Neural cell (in vitro differentiated cells): Measurements from ENCODE around the gene HDLBP. TPM values are rescaled to one million over a fixed set of nuclear protein-coding genes. Genes with fewer than 3 reads are reported as not detected.

Source experiments
- H2AFZ ChIP-seq: fragments of 200-600, 300-800 bp; sonication (generic), shearing (Covaris generic); 2 replicates; pipeline ENCODE4 v1.6.0; 2014; ENCODE audit warnings: low read depth, mild to moderate bottlenecking, antibody characterized with exemption, low read length, moderate library complexity
- H3F3A ChIP-seq: fragments of 200-600 bp; shearing (Covaris generic); 2 replicates; pipeline ENCODE4 v1.6.1; 2016; ENCODE audit warnings: mild to moderate bottlenecking, moderate library complexity, mixed read lengths, antibody characterized with exemption, low read length; ENCODE audit not compliant: insufficient read depth, poor library complexity, severe bottlenecking
- H3K27ac ChIP-seq: fragments of 200-600, 300-800 bp; sonication (generic), shearing (Covaris generic); 2 replicates; pipeline ENCODE4 v1.5.1; 2014; ENCODE audit warnings: mild to moderate bottlenecking, low read length, moderate library complexity
- H3K27me3 ChIP-seq: fragments of 300-800, 200-600 bp; sonication (generic), shearing (Covaris generic); 2 replicates; pipeline ENCODE4 v1.6.0; 2014; ENCODE audit warnings: mild to moderate bottlenecking, low read depth, low read length, moderate library complexity; ENCODE audit not compliant: insufficient read depth
- H3K36me3 ChIP-seq: fragments of 300-800, 200-600 bp; sonication (generic), shearing (Covaris generic); 2 replicates; pipeline ENCODE4 v1.5.1; 2014; ENCODE audit warnings: mild to moderate bottlenecking, antibody characterized with exemption, low read length, moderate library complexity; ENCODE audit not compliant: insufficient read depth
- H3K4me2 ChIP-seq: fragments of 300-800, 200-600 bp; sonication (generic), shearing (Covaris generic); 2 replicates; pipeline ENCODE4 v1.6.0; 2014; ENCODE audit warnings: mild to moderate bottlenecking, low read length
- H3K4me3 ChIP-seq: fragments of 300-800, 200-600 bp; sonication (generic), shearing (Covaris generic); 2 replicates; pipeline ENCODE4 v1.5.1; 2014; ENCODE audit warnings: mild to moderate bottlenecking, low read length, moderate library complexity
- H3K79me2 ChIP-seq: fragments of 200-600 bp; shearing (Covaris generic); replicated peaks from 2 replicates; pipeline ENCODE4 v1.6.0; 2014; ENCODE audit warnings: mild to moderate bottlenecking, low read length, moderate library complexity; ENCODE audit not compliant: insufficient read depth
- H3K9ac ChIP-seq: fragments of 300-800, 200-600 bp; sonication (generic), shearing (Covaris generic); 2 replicates; pipeline ENCODE4 v1.6.1; 2016; ENCODE audit warnings: mild to moderate bottlenecking, low read length, mixed read lengths
- H3K9me2 ChIP-seq: fragments of 200-600 bp; shearing (Covaris generic); 2 replicates; pipeline ENCODE4 v1.6.1; 2016; ENCODE audit warnings: mild to moderate bottlenecking, low read length, mixed read lengths; ENCODE audit not compliant: insufficient read depth
- H3K9me3 ChIP-seq: fragments of 200-600, 300-800 bp; sonication (generic), shearing (Covaris generic); 2 replicates; pipeline ENCODE4 v1.6.1; 2016; ENCODE audit warnings: mild to moderate bottlenecking, mixed run types, low read length, moderate library complexity, mixed read lengths
- H4K20me1 ChIP-seq: fragments of 200-600 bp; shearing (Covaris generic); 2 replicates; pipeline ENCODE4 v1.6.1; 2016; ENCODE audit warnings: mild to moderate bottlenecking, mixed run types; ENCODE audit not compliant: insufficient read depth
- CTCF ChIP-seq: fragments of 450-650 bp; IDR thresholded peaks from 2 replicates; pipeline ENCODE4 v1.5.1; 2014; ENCODE audit warnings: antibody characterized with exemption, mild to moderate bottlenecking, moderate library complexity; ENCODE audit not compliant: poor library complexity, severe bottlenecking
- EP300 ChIP-seq: fragments of 450-650 bp; conservative IDR thresholded peaks from 2 replicates; pipeline ENCODE4 v1.6.1; 2014; ENCODE audit warnings: antibody characterized with exemption, mild to moderate bottlenecking, moderate library complexity; ENCODE audit not compliant: poor library complexity, severe bottlenecking
- EZH2 ChIP-seq: fragments of 200-600, 300-800 bp; shearing (Covaris generic), sonication (generic); IDR thresholded peaks from 2 replicates; pipeline ENCODE4 v1.6.1; 2014; ENCODE audit warnings: antibody characterized with exemption, low read length, borderline replicate concordance, mild to moderate bottlenecking; ENCODE audit not compliant: insufficient read depth, poor library complexity, severe bottlenecking
- MXI1 ChIP-seq: fragments of 450-650 bp; conservative IDR thresholded peaks from 2 replicates; pipeline ENCODE4 v1.6.1; 2014; ENCODE audit warnings: antibody characterized with exemption, mild to moderate bottlenecking; ENCODE audit not compliant: poor library complexity, severe bottlenecking
- POLR2AphosphoS5 ChIP-seq: IDR thresholded peaks from 2 replicates; pipeline ENCODE4 v1.6.1; 2012
- RAD21 ChIP-seq: fragments of 450-650 bp; conservative IDR thresholded peaks from 2 replicates; pipeline ENCODE4 v1.6.1; 2014; ENCODE audit warnings: antibody characterized with exemption, mild to moderate bottlenecking, moderate library complexity
- REST ChIP-seq: IDR thresholded peaks from 2 replicates; pipeline ENCODE4 v1.6.1; 2012; ENCODE audit warnings: borderline replicate concordance
- SMC3 ChIP-seq: fragments of 450-650 bp; conservative IDR thresholded peaks from 2 replicates; pipeline ENCODE4 v1.6.1; 2014; ENCODE audit warnings: antibody characterized with exemption, mild to moderate bottlenecking, moderate library complexity; ENCODE audit not compliant: poor library complexity
- TAF1 ChIP-seq: IDR thresholded peaks from 2 replicates; pipeline ENCODE4 v1.6.1; 2012; ENCODE audit warnings: low read depth
- polyA plus RNA-seq: library from polyadenylated mRNA; depleted of rRNA; stranded (reverse); fragments of >200 nt; gene quantifications from 2 replicates; pipeline ENCODE4 v1.2.3, GENCODE V29; 2014

HDLBP gene
- polyA plus RNA-seq, 1 donor from 2014 or later: 61.9 TPM

DNA sequence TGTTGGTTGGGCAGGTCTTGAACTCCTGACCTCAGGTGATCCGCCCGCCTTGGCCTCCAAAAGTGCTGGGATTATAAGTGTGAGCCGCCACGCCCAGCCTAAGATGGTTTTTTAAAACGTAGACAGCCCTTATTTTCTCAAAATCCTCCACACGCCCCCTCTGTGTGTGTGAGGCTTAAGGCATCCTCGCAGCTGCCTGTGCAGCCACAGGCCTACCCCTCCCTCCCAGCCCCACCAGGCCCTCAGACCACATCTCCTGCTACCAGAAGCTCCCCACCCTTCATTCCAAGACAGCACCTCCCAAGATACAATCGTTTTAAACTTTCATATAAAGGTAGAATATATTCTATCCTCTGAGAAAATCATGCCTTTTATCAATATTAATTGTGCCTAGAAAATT is 122.2 kb downstream of the HDLBP start:
- no peak overlapping the region for H3K4me2 ChIP-seq
- no peak overlapping the region for H3K27ac ChIP-seq
- H3K9me2 ChIP-seq: no peaks in the 10 kb centered on the region
- no peaks in the 10 kb centered on the region for H3K9me3 ChIP-seq
- H3K9ac ChIP-seq: no peak overlapping the region
- no peaks in the 10 kb centered on the region for H3K36me3 ChIP-seq
- no peaks in the 10 kb centered on the region for H3K27me3 ChIP-seq
- TF ChIP-seq RAD21: no peak
- TF ChIP-seq CTCF: no peak
- TF ChIP-seq TAF1: no peak
- no peak for TF ChIP-seq EZH2
- TF ChIP-seq REST: no peak
- TF ChIP-seq MXI1: no peak
- TF ChIP-seq SMC3: no peak
- no peak for TF ChIP-seq EP300
- TF ChIP-seq POLR2AphosphoS5: no peak
- no peak overlapping the region for H3K4me3 ChIP-seq
- no peak overlapping the region for H2AFZ ChIP-seq
- no peaks in the 10 kb centered on the region for H3F3A ChIP-seq
- no peaks in the 10 kb centered on the region for H4K20me1 ChIP-seq
- H3K79me2 ChIP-seq: no peaks in the 10 kb centered on the region

- TF ChIP-seq MXI1: no peak
- no peak for TF ChIP-seq EZH2
- no peak for TF ChIP-seq RAD21
- no peak for TF ChIP-seq TAF1
- no peak for TF ChIP-seq REST
- no peak for TF ChIP-seq SMC3
- no peak for TF ChIP-seq POLR2AphosphoS5
- TF ChIP-seq CTCF: no peak
- no peak for TF ChIP-seq EP300
- Histone ChIP-seq H3K27ac (no peak overlapping the region), H3K4me3 (no peak overlapping the region), H4K20me1 (no peaks in the 10 kb centered on the region), H3K36me3 (no peaks in the 10 kb centered on the region), H3F3A (no peaks in the 10 kb centered on the region), H2AFZ (no peak overlapping the region), H3K4me2 (no peak overlapping the region), H3K27me3 (no peaks in the 10 kb centered on the region), H3K9me3 (no peaks in the 10 kb centered on the region), H3K9me2 (no peaks in the 10 kb centered on the region), H3K9ac (no peak overlapping the region), H3K79me2 (no peaks in the 10 kb centered on the region)
Observed at GRCh38 chr2:241191081-241191480, 124.4 kb downstream of the HDLBP start.
